NOMO-1 treated with DMSO at 0.1 percent for 48 hours (cell line): ENCODE measurements around the gene RAB40C.

Source experiments
- DNase-seq: peaks from one replicate; lab custom pipeline; 2025; ENCODE audit not compliant: unreplicated experiment; lab: John Stamatoyannopoulos, UW

The RAB40C gene

GRCh38 chr16:574021-574760 lies 15.7 kb upstream of the RAB40C start:
- no peak for DNase-seq

- no peak for DNase-seq
Observed at GRCh38 chr16:575354-576196, 14.3 kb upstream of the RAB40C start.

GRCh38 chr16:576197-576822 lies 13.6 kb upstream of the RAB40C start:
- DNase-seq: no peak

GRCh38 chr16:576823-577201 lies 13.1 kb upstream of the RAB40C start:
- no peak for DNase-seq

- no peak for DNase-seq
Observed at GRCh38 chr16:577796-578195, 12.1 kb upstream of the RAB40C start.

- no peak for DNase-seq
Observed at GRCh38 chr16:578232-578869, 11.5 kb upstream of the RAB40C start.

DNA sequence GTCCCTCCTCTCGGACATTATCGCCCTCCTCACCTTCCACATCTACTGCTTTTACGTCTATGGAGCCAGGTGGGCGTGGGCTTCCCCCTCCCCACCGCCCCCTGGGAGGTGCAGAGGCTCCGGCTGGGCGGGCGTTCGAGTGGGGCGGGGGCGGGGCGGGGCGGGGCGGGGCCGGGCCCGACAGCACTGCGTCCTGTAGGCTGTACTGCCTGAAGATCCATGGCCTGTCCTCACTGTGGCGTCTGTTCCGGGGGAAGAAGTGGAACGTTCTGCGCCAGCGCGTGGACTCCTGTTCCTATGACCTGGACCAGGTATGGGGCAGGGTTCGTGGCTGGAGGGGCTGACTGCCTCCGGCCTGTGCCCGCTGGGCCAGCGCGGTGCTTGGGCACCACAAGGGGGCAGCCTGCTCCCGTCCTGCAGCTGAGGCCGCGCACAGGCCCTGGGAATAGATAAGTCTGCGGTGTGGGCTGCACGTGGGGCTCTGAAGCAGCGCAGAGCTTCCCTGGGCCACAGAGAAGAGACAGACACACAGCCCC lies 10.9 kb upstream of the RAB40C start:
- peak; percentile 79 for DNase-seq

GRCh38 chr16:580141-580945 lies 9.5 kb upstream of the RAB40C start:
- DNase-seq: no peak

DNA sequence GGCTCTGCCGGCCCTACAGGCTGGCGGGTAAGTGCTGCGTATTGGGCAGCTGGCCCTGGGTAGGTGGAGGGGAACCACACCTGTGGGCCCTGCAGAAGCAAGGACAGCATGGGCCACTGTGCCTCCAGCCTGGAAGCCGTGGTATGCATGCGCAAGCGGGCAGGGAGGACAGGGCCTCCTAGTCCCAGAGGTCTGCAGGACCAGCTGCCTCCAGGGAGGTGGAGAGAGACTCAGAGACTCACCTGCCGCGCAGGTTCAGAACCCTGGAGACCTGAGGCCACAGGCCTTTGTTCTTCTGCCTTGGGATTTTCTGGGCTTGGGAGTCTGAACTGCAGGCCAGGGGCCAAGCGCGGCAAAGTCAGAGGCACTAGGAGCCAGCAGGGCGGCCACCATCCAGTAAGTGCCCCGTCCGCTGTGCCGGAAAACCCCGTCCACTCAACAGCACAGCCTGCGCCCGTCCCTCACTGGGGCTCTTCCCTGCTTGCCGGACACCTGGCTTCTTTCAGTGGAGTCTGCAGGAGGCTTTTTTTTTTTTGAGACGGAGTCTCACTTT lies 8.8 kb upstream of the RAB40C start:
- no peak for DNase-seq

- DNase-seq: no peak
Observed at GRCh38 chr16:582218-582613, 7.7 kb upstream of the RAB40C start.

DNA sequence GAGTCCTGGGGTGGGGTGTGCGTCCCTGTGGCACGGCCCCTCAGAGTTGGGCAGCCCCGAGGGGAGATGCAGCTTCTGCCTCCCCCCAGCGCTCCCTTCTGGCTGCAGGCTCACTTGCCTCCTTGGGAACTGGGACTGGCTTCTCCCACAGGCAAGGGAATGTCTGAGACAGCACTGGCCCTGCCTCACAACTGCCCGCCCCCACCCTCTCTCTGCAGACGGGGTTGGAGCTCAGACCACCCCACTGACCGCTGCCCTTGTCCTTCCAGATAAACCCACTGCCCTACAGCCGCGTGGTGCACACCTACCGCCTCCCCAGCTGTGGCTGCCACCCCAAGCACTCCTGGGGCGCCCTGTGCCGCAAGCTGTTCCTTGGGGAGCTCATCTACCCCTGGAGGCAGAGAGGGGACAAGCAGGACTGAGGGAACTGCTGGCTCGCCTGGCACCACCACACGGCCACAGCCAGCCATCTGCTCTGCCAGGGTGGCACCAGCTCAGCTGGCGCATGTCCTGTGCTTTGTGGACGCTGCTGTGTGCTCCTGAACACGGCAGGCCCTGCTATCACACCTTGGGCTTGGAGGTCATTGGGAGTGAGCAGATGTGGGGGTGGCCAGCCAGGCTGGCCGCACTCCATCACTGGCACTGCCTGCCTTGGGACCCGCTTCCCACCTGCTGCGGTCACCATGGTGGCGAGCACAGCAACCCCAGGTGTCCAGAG lies 7.1 kb upstream of the RAB40C start:
- DNase-seq: no peak

DNA sequence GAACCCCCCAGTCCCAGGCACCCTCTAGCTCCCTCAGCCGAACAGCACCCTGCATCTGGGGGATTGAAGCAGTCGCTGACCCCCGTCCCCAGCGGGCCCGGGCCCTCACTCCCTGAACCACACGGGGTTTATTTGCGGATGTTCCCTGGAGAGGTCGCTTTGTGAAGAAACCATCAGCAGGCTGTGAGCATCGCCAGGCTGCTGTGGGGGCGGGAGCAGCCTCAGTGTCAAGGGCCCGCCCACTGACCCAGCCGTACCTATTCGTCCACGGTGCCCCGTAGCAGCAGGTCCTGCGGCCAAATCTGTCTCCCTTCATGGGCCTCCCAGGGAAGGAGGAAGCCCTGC lies 6.4 kb upstream of the RAB40C start:
- DNase-seq: no peak

- no peak for DNase-seq
Observed at GRCh38 chr16:583815-584591, 5.9 kb upstream of the RAB40C start.

GRCh38 chr16:585351-585750 lies 4.5 kb upstream of the RAB40C start:
- no peak for DNase-seq

DNA sequence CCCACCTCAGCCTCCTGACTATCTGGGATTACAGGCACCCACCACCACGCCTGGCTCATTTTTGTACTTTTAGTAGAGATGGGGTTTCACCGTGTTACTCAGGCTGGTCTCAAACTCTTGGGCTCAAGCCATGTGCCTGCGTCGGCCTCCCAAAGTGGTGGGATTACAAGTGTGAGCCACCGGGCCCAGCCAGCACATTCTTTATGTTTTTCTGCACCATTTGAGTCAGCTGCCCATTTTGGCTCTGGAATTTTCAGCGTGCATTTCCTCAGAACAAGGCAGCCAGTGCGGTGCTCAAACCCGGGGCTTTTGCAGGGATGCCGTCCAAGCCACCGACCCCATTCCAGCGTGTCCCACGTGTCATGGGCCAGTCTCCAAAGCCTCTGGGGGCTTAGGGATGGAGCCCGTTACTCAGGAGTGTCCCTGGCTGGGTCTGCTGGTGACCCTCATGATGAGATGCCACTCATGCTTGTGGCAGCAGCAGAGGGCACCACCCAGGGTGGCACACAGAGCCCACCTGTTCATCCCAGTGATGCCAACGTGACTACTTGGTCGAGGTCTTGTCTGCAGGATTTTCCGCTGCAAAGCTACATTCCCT lies 3.7 kb upstream of the RAB40C start:
- no peak for DNase-seq

GRCh38 chr16:586645-587590 lies 2.9 kb upstream of the RAB40C start:
- no peak for DNase-seq

- peak; percentile 46 for DNase-seq
Observed at GRCh38 chr16:588639-588888, 1.3 kb upstream of the RAB40C start.
